ENCODE data around the gene PDE4D. TPM values are rescaled to one million over a fixed set of nuclear protein-coding genes. Genes with fewer than 3 reads are reported as not detected.
"Not testable (repeated sequence)": the region's sequence is repeated elsewhere in the genome, so short reads cannot be mapped to it uniquely, and the experiment has no call there.

PDE4D gene
- total RNA-seq, 1 donor from 2014 or later, result 55.9 TPM

DNA sequence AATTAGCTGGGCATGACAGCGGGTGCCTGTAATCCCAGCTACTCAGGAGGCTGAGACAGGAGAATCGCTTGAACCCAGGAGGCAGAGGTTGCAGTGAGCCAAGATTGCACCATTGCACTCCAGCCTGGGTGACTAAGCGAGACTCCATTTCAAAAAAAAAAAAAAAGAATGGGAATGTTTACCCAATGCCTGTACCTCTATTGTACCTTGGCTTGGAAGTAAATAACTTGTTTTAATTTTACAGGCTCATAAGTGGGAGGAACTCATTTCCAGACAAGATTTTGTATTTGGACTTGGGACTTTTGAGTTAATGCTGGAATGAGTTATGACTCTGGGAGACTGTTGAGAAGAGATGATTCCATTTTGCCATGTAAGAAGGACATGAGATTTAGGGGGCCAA lies 484.5 kb downstream of the PDE4D start:
- ATAC-seq; DNase-seq (ENCODE audit: low spot score); intact Hi-C loops (cut with DNase I): not testable (repeated sequence)

DNA sequence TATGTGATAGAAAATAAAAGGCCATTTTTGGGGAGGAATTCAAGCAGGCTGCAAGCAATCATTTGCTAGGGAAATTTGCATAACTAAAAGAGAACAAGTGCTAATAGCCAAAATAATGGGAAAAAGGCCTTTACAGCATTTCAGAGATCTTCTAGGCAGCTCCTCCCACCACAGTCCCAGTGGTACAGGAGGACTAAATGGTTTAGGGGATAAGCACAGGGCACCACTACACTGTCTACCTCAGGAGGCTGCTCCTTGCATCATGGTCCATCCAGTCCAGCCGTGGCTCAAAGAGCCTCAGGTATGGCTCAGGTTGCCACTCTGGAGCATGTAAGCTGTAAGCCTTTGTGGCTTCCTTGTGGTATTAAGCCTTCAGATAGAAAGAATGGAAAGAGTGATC lies 485.6 kb downstream of the PDE4D start:
- DNase-seq (ENCODE audit: low spot score), result no peak
- intact Hi-C loops (cut with DNase I), result no loop called here
- no peak for ATAC-seq

DNA sequence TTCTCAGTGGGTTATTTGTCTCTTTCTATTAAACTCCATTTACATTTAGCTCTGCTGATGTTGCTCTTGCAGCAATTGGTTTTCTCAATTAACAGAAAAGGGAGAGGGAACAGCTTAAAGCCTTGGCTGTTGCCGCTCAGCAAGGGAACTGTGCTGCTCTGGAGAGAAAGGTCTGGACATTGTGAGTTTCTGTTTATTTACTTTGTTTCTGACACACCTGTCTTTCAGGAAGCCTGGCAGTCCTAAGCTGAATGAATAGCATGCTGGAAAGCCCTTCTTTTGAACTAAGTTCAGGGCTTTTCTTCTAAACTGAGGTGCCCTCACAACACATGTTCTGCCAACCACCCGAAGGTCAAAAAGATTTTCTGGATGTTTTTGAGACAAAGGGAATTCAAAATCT lies 491.9 kb downstream of the PDE4D start:
- ATAC-seq, result no peak
- intact Hi-C loops (cut with DNase I), result no loop called here
- no peak for DNase-seq (ENCODE audit: low spot score)

DNA sequence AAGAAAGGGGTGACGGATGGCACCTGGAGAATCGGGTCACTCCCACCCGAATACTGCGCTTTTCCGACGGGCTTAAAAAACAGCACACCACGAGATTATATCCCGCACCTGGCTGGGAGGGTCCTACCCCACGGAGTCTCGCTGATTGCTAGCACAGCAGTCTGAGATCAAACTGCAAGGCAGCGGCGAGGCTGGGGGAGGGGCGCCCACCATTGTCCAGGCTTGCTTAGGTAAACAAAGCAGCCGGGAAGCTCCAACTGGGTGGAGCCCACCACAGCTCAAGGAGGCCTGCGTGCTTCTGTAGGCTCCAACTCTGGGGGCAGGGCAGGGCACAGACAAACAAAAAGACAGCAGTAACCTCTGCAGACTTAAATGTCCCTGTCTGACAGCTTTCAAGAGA lies 498.6 kb downstream of the PDE4D start:
- DNase-seq (ENCODE audit: low spot score); intact Hi-C loops (cut with DNase I); ATAC-seq: not testable (repeated sequence)

DNA sequence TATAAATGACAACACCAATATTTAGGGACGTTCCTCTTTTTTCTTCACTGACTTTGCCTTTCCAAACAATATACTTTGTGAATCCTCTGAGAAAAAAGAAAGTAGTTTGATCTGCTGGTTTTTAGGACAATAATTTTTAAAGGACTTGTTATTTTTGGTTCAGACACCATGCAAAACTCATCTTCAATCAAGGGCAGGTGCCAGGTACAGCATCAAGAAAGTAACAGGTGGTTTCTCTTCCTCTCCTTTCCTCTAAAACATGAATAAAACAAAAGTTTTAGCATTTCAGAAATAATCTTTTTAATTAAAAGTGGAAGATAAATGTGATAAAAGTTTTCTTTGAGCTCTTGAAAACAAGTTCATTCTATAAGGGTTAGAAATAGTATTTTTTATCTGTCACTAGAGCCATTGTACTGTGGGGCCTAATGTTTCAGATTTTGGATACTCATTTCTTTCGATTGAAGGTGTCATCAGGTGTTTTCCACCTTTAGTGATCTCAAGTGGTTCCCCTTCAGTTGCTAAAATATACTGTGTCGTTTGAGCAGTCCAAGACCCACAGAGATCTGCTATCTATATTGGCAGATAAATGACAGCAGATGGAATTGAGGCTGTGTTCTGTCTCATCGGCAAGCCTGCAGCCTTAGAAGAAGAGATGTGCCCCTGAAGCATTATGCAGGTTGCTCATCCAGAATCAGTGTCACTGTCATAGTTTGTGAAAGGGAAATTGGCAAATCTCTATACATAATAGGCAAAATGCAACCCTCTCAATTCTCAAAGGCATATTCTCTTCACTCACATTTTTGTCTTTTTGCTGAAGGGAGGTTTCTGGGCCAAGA lies 499.7 kb downstream of the PDE4D start:
- intact Hi-C loops (cut with DNase I), result no loop called here
- no peak for DNase-seq (ENCODE audit: low spot score)
- ATAC-seq, result no peak

DNA sequence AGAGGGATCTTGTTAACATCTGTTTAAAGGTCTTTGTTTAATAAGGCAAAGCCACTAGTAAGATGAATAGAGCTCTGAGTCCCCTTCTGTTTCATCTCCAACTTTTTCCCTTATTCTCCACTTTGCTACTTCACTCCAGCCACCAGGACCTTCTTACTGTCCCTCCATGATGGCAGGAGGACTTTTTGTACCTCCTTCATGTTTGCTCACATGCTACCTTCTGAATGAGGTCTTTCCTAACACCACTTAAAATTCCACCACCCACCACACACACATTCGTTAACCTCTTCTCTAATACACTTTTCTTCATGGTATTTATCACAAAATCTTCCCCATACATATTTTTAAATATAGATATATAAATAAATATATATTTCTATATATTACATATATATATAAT lies 501.9 kb downstream of the PDE4D start:
- DNase-seq (ENCODE audit: low spot score), result no peak
- no peak for ATAC-seq
- intact Hi-C loops (cut with DNase I), result no loop called here

DNA sequence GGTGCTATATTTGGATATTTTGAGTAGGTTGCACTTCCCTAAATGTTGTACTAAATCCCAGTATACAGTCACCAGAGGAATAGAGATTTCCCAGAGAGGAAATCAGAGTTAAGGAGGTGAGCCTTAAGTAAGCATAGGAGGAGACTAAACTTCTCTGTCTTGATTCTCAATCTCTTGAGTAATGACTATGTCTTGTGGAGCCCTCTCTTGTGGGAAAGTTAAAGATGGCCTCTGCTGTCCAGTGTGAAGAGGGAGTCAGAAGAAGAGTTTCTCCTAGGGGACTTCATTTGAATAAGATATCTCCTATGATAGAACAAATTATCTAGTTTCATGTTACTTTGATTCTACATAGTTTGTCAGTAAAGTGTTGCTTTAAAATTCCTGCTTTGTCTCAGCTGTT lies 502.5 kb downstream of the PDE4D start:
- intact Hi-C loops (cut with DNase I), result no loop called here
- ATAC-seq, result no peak

DNA sequence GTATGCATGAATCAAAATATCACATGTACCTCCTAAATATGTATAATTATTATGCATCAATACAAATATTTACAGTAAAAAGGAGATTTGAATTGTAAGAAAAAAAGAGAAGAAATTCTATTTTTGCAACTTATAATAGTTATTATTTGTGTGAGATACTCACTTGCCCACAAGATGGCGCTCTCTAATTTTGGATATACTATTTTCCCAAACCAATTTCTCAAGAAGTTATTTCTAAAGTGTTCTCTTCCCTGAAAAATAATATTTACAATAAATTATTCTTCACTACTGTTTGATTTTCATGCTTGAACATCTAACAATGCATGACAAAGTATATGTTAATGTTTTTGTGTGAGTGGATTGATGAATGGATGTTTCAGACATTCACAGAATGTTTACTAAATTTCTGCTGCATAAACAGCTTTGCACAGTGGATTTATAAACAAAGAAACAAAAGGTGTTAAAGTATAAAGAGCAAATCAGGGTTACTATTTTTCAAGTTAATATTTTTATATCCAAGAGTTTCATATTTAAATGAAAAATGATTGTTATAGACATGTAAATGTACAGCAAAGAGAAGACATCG lies 503.4 kb downstream of the PDE4D start:
- intact Hi-C loops (cut with DNase I), result no loop called here
- no peak for ATAC-seq
- DNase-seq (ENCODE audit: low spot score), result no peak

More for the DNA sequence above, 502.5 kb downstream of the PDE4D start:
- DNase-seq (ENCODE audit: low spot score), result no peak

DNA sequence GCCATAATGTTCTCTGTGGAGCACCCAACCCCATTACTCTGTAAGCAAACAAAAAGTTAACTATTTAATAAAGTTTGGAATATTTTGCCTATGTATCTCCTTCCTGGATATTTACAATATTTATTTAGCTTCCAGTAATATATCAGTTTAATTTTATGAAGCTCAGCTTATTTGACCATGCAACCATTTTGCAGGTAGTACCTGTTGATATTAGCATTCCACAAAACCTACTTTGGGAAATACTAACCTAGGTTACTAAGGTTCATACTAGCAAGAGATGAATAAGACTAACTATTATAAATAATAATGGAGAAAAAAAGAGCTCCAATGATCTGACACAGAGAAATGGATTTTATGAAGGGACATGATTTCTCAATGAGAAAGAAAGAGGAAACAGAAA lies 506.4 kb downstream of the PDE4D start:
- DNase-seq (ENCODE audit: low spot score) (no peak), ATAC-seq (no peak)
- intact Hi-C loops (cut with DNase I), result loop anchor here (10.0 kb wide), 2 partner anchors 288 to 418 kb away; no protein-coding TSS in a partner anchor

DNA sequence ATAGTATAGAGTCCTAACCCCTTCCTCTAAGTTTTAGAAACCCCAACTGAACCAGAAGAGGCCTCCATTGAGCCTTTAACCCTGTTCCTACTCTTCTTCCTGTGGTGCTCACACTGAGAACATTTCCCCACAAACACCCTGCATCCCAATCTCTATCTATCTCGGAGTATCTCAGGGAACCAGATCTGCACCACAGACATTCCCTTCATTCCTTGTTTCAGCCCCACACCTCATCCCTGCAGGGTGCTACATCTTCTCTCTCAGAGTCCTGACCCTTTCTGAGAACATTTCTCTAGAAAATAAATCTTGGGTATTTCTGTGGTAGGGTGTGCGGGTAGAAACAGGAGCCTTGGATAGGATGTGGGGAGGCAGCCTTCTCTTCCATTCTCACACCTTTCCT lies 507.8 kb downstream of the PDE4D start:
- no peak for ATAC-seq
- intact Hi-C loops (cut with DNase I), result loop anchor here (10.0 kb wide), 2 partner anchors 289 to 419 kb away; no protein-coding TSS in a partner anchor
- DNase-seq (ENCODE audit: low spot score), result no peak

DNA sequence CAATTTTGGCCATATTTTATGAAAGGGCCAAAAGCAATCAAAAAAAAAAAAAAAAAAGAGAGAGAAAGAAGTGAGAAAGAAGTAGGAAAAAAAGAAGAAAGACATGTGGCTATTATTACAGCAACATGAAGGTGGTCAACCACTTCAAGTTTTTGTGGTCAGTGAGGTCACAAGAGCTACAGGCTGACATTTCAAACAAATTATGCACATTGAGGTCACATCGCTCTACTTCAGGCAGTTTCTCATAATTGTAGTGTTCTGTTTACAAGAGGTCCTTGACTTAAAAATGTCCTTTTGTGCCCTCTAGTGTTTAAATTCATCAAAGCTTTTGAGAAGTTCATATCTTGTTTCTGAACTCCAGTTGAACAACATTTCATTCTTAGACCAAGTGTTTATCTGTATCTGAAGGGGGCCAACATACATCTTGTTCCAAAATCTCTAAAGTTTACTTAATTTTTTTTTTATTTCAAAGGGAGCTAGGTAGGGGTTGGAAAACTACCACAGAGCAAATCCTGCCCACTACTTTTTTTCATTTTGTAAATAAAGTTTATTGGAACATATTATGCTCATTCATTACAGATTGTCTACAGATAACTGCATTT lies 513.1 kb downstream of the PDE4D start:
- ATAC-seq (peak; percentile 83), DNase-seq (ENCODE audit: low spot score) (no peak)
- intact Hi-C loops (cut with DNase I), result loop anchor here (10.0 kb wide), 2 partner anchors 294 to 424 kb away; no protein-coding TSS in a partner anchor

DNA sequence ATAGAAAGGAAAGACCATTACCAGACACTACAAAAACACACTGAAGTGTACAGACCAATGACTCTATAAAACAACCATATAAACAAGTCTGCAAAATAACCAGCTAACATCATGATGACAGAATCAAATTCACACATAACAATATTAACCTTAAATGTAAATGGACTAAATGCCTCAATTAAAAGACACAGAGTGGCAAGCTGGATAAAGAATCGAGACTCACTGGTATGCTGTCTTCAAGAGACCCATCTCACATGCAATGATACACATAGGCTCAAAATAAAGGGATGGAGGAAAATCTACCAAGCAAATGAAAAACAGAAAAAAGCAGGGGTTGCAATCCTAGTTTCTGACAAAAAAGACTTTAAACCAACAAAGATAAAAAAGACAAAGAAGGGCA lies 519.5 kb downstream of the PDE4D start:
- not testable (repeated sequence) for DNase-seq (ENCODE audit: low spot score); ATAC-seq
- intact Hi-C loops (cut with DNase I), result loop anchor here (10.0 kb wide), 1 partner anchor 189 kb away; no protein-coding TSS in a partner anchor

DNA sequence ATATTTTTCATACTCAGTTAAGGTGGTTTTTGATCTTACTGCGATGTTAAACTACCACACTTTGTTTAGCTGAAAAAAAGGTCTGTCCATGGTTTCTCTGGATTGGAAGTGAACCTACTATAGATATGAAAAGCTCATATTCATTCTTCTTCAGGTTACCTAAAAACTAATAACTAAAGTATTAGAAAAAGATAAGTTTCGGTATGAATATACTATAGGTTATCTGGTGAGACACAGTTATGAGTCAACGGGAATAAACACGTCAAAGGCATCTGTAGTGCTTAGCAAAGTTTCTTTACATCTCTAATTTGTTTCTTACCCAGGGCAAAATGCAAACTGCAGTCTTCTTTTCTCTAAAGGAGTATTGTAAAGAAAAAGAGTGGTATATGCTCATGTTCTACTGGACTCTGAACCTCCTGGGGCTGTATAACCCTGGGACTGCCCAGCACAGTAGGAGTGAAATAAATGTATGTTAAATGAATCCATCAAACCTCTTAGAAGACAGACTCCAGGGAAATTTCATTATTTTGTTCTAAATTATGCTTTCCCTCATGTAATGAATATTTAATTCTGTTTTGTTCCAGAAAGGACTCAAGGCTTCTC lies 521.9 kb downstream of the PDE4D start:
- no peak for ATAC-seq
- no peak for DNase-seq (ENCODE audit: low spot score)
- intact Hi-C loops (cut with DNase I), result loop anchor here (10.0 kb wide), 1 partner anchor 187 kb away; no protein-coding TSS in a partner anchor

DNA sequence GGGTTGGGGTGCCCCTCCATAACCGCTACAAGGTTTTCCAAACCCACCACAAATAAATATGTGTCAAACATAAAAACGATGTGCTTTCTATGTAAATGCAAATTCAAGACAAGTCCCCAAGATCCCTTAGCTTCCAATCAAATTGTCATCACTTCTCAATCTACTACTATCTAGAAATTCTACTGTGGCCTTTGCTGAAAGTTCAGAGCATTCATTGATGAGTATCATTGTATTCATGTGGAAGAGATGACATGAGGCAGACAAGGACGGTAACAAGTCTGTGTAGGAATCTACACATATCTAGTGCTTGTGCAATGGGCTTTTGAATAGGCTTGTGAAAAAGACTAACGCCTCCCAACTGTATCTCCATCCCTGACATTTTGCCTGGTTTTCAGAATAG lies 524.6 kb downstream of the PDE4D start:
- intact Hi-C loops (cut with DNase I), result no loop called here
- ATAC-seq, result no peak
- no peak for DNase-seq (ENCODE audit: low spot score)

DNA sequence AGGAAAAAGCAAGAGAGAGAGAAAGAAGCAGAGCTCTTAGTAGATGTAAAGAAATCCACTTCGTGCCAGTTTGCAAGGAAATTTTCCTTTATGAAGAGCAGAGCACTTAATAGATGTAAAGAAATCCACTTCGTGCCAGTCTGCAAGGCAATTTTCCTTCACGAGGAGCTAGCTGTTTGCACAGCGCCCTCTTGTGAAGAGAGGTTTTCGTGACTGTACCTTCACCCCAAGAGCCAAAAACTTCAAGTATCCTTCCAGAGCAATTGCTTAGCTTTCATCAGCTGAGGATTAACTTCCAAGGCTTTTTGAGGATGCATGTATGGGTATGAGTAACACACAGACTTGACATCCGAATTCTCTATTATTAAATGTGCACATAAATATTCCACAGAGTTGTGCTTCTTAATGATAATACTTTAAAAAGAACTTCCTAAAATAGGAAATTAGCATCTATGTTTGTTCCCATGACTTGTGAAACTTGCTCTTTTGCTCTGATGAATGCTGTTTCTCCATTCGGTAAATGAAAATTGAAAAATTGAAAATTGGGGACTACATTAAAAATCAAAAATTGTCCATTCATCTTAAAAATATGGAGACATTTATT lies 525.6 kb downstream of the PDE4D start:
- ATAC-seq (peak; percentile 74), DNase-seq (ENCODE audit: low spot score) (peak; percentile 74)
- intact Hi-C loops (cut with DNase I), result no loop called here

DNA sequence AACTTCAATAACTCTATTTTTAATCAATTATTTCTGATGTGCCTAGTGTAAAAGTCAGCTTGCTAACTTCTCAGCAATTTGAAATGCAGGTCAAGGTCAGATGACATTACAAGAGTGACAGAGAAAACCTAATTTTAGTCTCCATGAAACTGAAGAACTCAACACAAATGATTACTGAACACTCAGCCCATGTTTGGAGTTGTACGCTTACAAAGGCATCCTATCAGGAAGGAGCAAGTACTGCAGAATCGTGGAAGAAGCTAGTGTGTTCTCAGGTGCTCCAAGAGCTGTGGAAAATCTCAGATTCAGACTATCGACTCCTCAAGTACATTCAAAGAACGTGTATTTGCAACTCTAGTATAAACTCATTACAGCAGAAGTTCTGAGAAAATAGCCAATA lies 526.7 kb downstream of the PDE4D start:
- no peak for DNase-seq (ENCODE audit: low spot score)
- intact Hi-C loops (cut with DNase I), result no loop called here

DNA sequence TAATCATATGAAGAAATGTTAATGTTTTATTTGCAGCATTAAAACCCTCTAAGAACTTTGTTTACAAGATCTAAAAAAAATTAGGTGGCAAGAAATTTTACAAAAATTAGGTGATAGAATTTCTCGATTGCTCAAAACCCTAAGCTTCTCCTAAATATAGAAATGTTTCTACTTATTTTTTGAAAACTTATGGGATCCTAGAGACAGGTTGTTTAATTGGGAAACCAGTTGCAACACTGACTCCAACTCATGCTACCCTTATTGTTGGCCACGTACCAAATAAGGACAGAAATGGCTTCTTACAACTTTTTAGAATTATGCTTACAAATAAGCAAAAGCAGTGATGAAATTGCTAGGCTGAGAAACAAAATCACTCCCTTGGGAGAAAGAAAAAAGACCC lies 531.1 kb downstream of the PDE4D start:
- intact Hi-C loops (cut with DNase I), result no loop called here
- no peak for DNase-seq (ENCODE audit: low spot score)
- ATAC-seq, result no peak

More for the DNA sequence above, 526.7 kb downstream of the PDE4D start:
- ATAC-seq, result no peak

DNA sequence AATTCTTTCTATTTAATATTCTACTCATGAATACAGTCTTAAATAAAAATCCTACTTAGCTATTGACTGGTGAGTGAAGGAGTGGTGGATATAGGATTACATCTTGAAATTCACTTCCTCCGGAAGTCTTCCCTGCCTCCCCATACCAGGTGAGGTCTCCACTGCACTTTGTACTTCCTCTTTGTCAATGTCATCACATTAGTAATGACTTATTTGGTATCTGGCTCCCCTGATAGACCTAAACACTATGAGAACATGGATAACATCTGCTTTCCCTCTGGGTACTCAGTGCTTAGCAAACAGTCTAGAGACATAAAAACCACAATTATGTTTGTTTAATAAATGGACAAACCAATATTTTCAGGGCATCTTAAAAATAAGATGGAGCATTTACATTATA lies 532.1 kb downstream of the PDE4D start:
- intact Hi-C loops (cut with DNase I), result no loop called here
- no peak for DNase-seq (ENCODE audit: low spot score)
- ATAC-seq, result no peak

DNA sequence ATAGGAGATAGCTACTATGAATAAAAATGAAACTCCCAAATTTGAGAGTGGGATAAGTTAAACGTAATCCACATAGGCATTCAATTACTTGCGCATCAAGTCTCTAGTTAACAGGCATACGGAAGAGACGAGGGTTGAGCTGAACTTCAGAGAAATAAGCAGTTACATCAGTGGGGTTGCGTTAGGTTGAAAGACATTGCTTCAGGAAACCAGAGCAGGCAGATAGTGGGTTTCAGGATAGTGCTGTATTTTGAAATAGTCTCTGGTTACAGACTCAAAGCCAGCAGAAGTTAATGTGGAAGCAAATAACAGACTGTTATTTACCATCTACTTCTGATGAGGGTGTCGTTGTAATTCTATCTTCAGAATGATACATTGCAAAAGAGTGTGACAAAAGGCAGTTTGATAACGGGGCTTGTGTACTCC lies 533.4 kb downstream of the PDE4D start:
- intact Hi-C loops (cut with DNase I), result no loop called here
- DNase-seq (ENCODE audit: low spot score), result no peak
- ATAC-seq, result no peak

Data from sciatic nerve (tissue), 2 donors.